Transverse colon (tissue), 4 donors: ENCODE measurements around the gene WFDC13. TPM values are rescaled to one million over a fixed set of nuclear protein-coding genes. Genes with fewer than 3 reads are reported as not detected.

Experiments used
- DNase-seq: peaks from one replicate; pipeline ENCODE4 v3.0.0-alpha.2; 2019
- H3K27ac ChIP-seq, 4 donors: fragments of 200-600 bp; sonication (generic); 2 replicates each; pipeline ENCODE4 v1.5.1; 2016 to 2018; ENCODE audit warnings: inconsistent platforms in 4 of 4
- H3K27me3 ChIP-seq: fragments of 200-600 bp; sonication (generic); 2 replicates; pipeline ENCODE4 v1.5.1; 2017; ENCODE audit warnings: inconsistent platforms
- H3K36me3 ChIP-seq, 4 donors: fragments of 200-600 bp; sonication (generic); 2 replicates each; pipeline ENCODE4 v1.5.1; 2017 to 2019; ENCODE audit warnings: inconsistent platforms in 4 of 4
- H3K4me1 ChIP-seq, 4 donors: fragments of 200-600 bp; sonication (generic); 2 replicates each; pipeline ENCODE4 v1.5.1; 2017 to 2020; ENCODE audit warnings: inconsistent platforms in 4 of 4
- H3K4me3 ChIP-seq, 4 donors: fragments of 200-600 bp; sonication (generic); 1 replicate in 1 of 4; 2 replicates in 3 of 4; pipeline versions ENCODE4 v1.5.1 to v1.6.1; 2017 to 2019; ENCODE audit warnings: inconsistent platforms in 4 of 4
- H3K9me3 ChIP-seq, 2 donors: fragments of 200-600 bp; sonication (generic); 2 replicates each; pipeline ENCODE4 v1.5.1; 2017 to 2019; ENCODE audit warnings: inconsistent platforms in 2 of 2
- CTCF ChIP-seq, 5 experiments: fragments of 200-600 bp in 3 of 5; fragments of 450-650 bp in 2 of 5; sonication (generic) in 3 of 5; IDR thresholded peaks; 1 replicate in 2 of 5; 2 replicates in 3 of 5; pipeline ENCODE4 v1.5.1; 2016 to 2017; ENCODE audit warnings: antibody characterized with exemption in 5 of 5, inconsistent platforms in 3 of 5, mild to moderate bottlenecking in 2 of 5, moderate library complexity in 1 of 5
- EP300 ChIP-seq: sonication (generic); formaldehyde crosslinking; IDR thresholded peaks from one replicate; pipeline ENCODE4 v1.6.1; 2017; ENCODE audit warnings: antibody characterized with exemption, low read depth
- POLR2A ChIP-seq: fragments of 450-650 bp; IDR thresholded peaks from one replicate; pipeline ENCODE4 v1.6.1; 2016; ENCODE audit warnings: antibody characterized with exemption, mild to moderate bottlenecking, moderate library complexity
- POLR2AphosphoS5 ChIP-seq, 3 donors: sonication (generic); formaldehyde crosslinking; IDR thresholded peaks; one replicate each; pipeline ENCODE4 v1.6.1; 2016; ENCODE audit warnings: antibody characterized with exemption in 3 of 3
- WGBS, 2 donors: methylation state at CpG; one replicate each; pipeline ENCODE4 v1.1.5; 2018; ENCODE audit warnings: low coverage in 1 of 2; 5-methylcytosine and 5-hydroxymethylcytosine counted together
- in situ Hi-C, 4 donors: fragments of 200-750 bp; cut with MboI; loops; one replicate each; pipeline versions ENCODE4 v1.15.0 to v1.15.1; 2017; ENCODE audit warnings: low sequenced_read_pairs in 3 of 4, low pct_ligation_motif_present in 1 of 4, low pct_unique_long_range_greater_than_20kb in 1 of 4
- intact Hi-C: fragments of 100-400 bp; cut with DNase I; formaldehyde crosslinking; loops from one replicate; pipeline ENCODE4 v1.15.1; 2023; ENCODE audit warnings: low total_unique reads
- small RNA-seq, 4 donors: library from RNA; depleted of rRNA; stranded (forward); fragments of <200 nt; gene quantifications; one replicate each; pipeline ENCODE3, GENCODE V24; 2016
- total RNA-seq, 4 donors: library from RNA; depleted of rRNA; stranded (reverse); fragments of >200 nt; gene quantifications; one replicate each; pipeline ENCODE4 v1.1.0, GENCODE V29; 2016

The WFDC13 gene
- total RNA-seq, 4 donors from 2014 or later, result not detected

GRCh38 chr20:45751721-45752120 is 49.9 kb downstream of the WFDC13 start:
- intact Hi-C loops (no loop called here), in situ Hi-C loops (loop anchor here in 3 of 4 donors (25.0 kb wide), 4 partner anchors 164 to 439 kb away; partner anchors contain the start of genes EPPIN (in 2 of the 3), WFDC6 (in 2 of the 3), MATN4 (in 1 of the 3) and RBPJL (in 1 of the 3))
- peaks cover 0 to 3% of the 10 kb centered on the region in 2 donors for H3K9me3 ChIP-seq
- TF ChIP-seq POLR2AphosphoS5 (IDR thresholded peaks at IDR 0.05), result no peak
- no peak for TF ChIP-seq EP300
- TF ChIP-seq POLR2A, result no peak
- TF ChIP-seq CTCF (IDR thresholded peaks at IDR 0.05), result no peak
- 97 to 100% methylated on average over 1 of the region's 1 CpG for WGBS, 2 donors
- peaks cover 5% of the 10 kb centered on the region for H3K27me3 ChIP-seq
- no peaks in the 10 kb centered on the region for H3K36me3 ChIP-seq
- no peak for DNase-seq
- H3K27ac ChIP-seq, result no peak overlapping the region
- H3K4me1 ChIP-seq, result no peaks in the 10 kb centered on the region
- H3K4me3 ChIP-seq, result no peak overlapping the region

- Histone ChIP-seq H3K36me3 (no peaks in the 10 kb centered on the region), H3K27ac (no peak overlapping the region), H3K4me3 (no peak overlapping the region), H3K27me3 (peaks cover 2% of the 10 kb centered on the region), H3K4me1 (no peaks in the 10 kb centered on the region), H3K9me3 (peaks cover 0 to 3% of the 10 kb centered on the region in 2 donors)
- intact Hi-C loops (no loop called here), in situ Hi-C loops (loop anchor here in 3 of 4 donors (25.0 kb wide), 4 partner anchors 165 to 440 kb away; partner anchors contain the start of genes EPPIN (in 2 of the 3), WFDC6 (in 2 of the 3), MATN4 (in 1 of the 3) and RBPJL (in 1 of the 3))
- WGBS, 2 donors, result 72 to 77% methylated on average over 2 to 3 of the region's 3 CpGs
- TF ChIP-seq EP300 (no peak), POLR2A (no peak), CTCF (IDR thresholded peaks at IDR 0.05) (no peak), POLR2AphosphoS5 (IDR thresholded peaks at IDR 0.05) (no peak)
- DNase-seq, result no peak
These were observed 50.9 kb downstream of the WFDC13 start for GRCh38 chr20:45752746-45753145.

GRCh38 chr20:45758096-45758495 is 56.3 kb downstream of the WFDC13 start:
- H3K9me3 ChIP-seq, result peaks cover 0 to 3% of the 10 kb centered on the region in 2 donors
- no peak overlapping the region for H3K4me3 ChIP-seq
- 91% methylated on average over 4 of the region's 4 CpGs; no CpG with 5 or more reads in 1 of the 2 donors for WGBS, 2 donors
- in situ Hi-C loops, result loop anchor here in 3 of 4 donors (25.0 kb wide), 4 partner anchors 171 to 446 kb away; partner anchors contain the start of genes EPPIN (in 2 of the 3), WFDC6 (in 2 of the 3), MATN4 (in 1 of the 3) and RBPJL (in 1 of the 3)
- intact Hi-C loops, result no loop called here
- H3K4me1 ChIP-seq, result no peaks in the 10 kb centered on the region
- no peaks in the 10 kb centered on the region for H3K36me3 ChIP-seq
- no peak for TF ChIP-seq POLR2AphosphoS5 (IDR thresholded peaks at IDR 0.05)
- no peak for TF ChIP-seq EP300
- no peak for TF ChIP-seq POLR2A
- TF ChIP-seq CTCF (IDR thresholded peaks at IDR 0.05), result no peak
- H3K27me3 ChIP-seq, result no peaks in the 10 kb centered on the region
- H3K27ac ChIP-seq, result no peak overlapping the region
- no peak for DNase-seq

Small RNA genes within 50 kb of the gene (small RNA-seq; reads per million reads assigned to genes)
- gene MIR3617 (0 to 0.14 (median 0) reads per million in 4 donors), gene SPINT5P (0 reads per million in 4 donors)

Other genes starting within 250 kb of the WFDC13 start
- gene WFDC2, start 232.3 kb upstream of the WFDC13 start, total RNA-seq, result 100 to 1,000 TPM in 1 of 4 donors, 10 to 100 TPM in 3; 11.0 to 325 (median 38.8) TPM
- not detected for gene SPINT3, start 186.4 kb upstream of the WFDC13 start, total RNA-seq
- gene WFDC6, start 162.6 kb upstream of the WFDC13 start, total RNA-seq, result not detected
- not detected for gene EPPIN, start 154.6 kb upstream of the WFDC13 start, total RNA-seq
- not detected for gene WFDC8, start 122.8 kb upstream of the WFDC13 start, total RNA-seq
- not detected for gene WFDC10A, start 72.3 kb upstream of the WFDC13 start, total RNA-seq
- not detected for gene WFDC9, start 70.8 kb upstream of the WFDC13 start, total RNA-seq
- not detected for gene WFDC11, start 31.8 kb upstream of the WFDC13 start, total RNA-seq
- gene WFDC10B, start 3.0 kb downstream of the WFDC13 start, total RNA-seq, result 1 to 10 TPM in 1 of 4 donors, not detected in 3; 1.9 TPM
- not detected for gene SPINT4, start 20.3 kb downstream of the WFDC13 start, total RNA-seq
- gene WFDC3, start 89.8 kb downstream of the WFDC13 start, total RNA-seq, result 10 to 100 TPM in 1 of 4 donors, 1 to 10 TPM in 3; 1.7 to 14.9 (median 2.6) TPM
- gene DNTTIP1, start 89.9 kb downstream of the WFDC13 start, total RNA-seq, result 100 to 1,000 TPM in 1 of 4 donors, 10 to 100 TPM in 3; 14.9 to 210 (median 37.0) TPM
- 10 to 100 TPM in 1 of 4 donors, 1 to 10 TPM in 3; 2.7 to 27.1 (median 6.9) TPM for gene UBE2C, start 110.6 kb downstream of the WFDC13 start, total RNA-seq
- 10 to 100 TPM in 1 of 4 donors, 1 to 10 TPM in 2, not detected in 1; 3.5 to 36.3 (median 4.6) TPM for gene TNNC2, start 125.3 kb downstream of the WFDC13 start, total RNA-seq
- 100 to 1,000 TPM in 1 of 4 donors, 10 to 100 TPM in 3; 36.7 to 222 (median 63.0) TPM for gene SNX21, start 131.8 kb downstream of the WFDC13 start, total RNA-seq
- gene ACOT8, start 155.4 kb downstream of the WFDC13 start, total RNA-seq, result 100 to 1,000 TPM in 1 of 4 donors, 10 to 100 TPM in 3; 84.6 to 108 (median 99.7) TPM
- gene ZSWIM3, start 155.6 kb downstream of the WFDC13 start, total RNA-seq, result 1 to 10 TPM; 2.2 to 8.3 (median 5.7) TPM
- 10 to 100 TPM; 11.0 to 82.6 (median 16.0) TPM for gene ZSWIM1, start 179.2 kb downstream of the WFDC13 start, total RNA-seq
- 100 to 1,000 TPM in 1 of 4 donors, 1 to 10 TPM in 3; 3.7 to 103 (median 6.0) TPM for gene SPATA25, start 185.6 kb downstream of the WFDC13 start, total RNA-seq
- gene NEURL2, start 189.2 kb downstream of the WFDC13 start, total RNA-seq, result 10 to 100 TPM; 14.7 to 30.4 (median 18.1) TPM
- gene CTSA, start 189.3 kb downstream of the WFDC13 start, total RNA-seq, result 100 to 1,000 TPM; 197 to 971 (median 466) TPM
- gene PLTP, start 210.1 kb downstream of the WFDC13 start, total RNA-seq, result 10 to 100 TPM; 17.7 to 79.9 (median 59.9) TPM
- 10 to 100 TPM; 23.5 to 52.0 (median 32.0) TPM for gene PCIF1, start 232.6 kb downstream of the WFDC13 start, total RNA-seq